Activated T-cell treated with anti-CD3 and anti-CD28 coated beads for 4 hours (primary cell): ENCODE measurements around the gene CPNE9.

Experiments used
- DNase-seq: peaks from one replicate; pipeline ENCODE4 v3.0.0-alpha.2; 2020

CPNE9 gene

GRCh38 chr3:9703736-9704346 lies at the start of gene CPNE9:
Gene CPNE9 (plus strand): TSS chr3:9703833. CDS start chr3:9703997, 164 bp downstream.
- DNase-seq = no peak

- DNase-seq = no peak
Measured at GRCh38 chr3:9659849-9660248, 43.8 kb upstream of the CPNE9 start.

GRCh38 chr3:9660972-9661371 lies 42.7 kb upstream of the CPNE9 start:
- no peak for DNase-seq

GRCh38 chr3:9664119-9664751 lies 39.4 kb upstream of the CPNE9 start:
- no peak for DNase-seq

- DNase-seq = no peak
Measured at GRCh38 chr3:9666704-9667445, 36.8 kb upstream of the CPNE9 start.

GRCh38 chr3:9669277-9669676 lies 34.4 kb upstream of the CPNE9 start:
- DNase-seq = no peak

- DNase-seq = no peak
Measured at GRCh38 chr3:9669720-9670432, 33.8 kb upstream of the CPNE9 start.

- no peak for DNase-seq
Measured at GRCh38 chr3:9673082-9673481, 30.6 kb upstream of the CPNE9 start.

- DNase-seq = no peak
Measured at GRCh38 chr3:9673752-9674151, 29.9 kb upstream of the CPNE9 start.

GRCh38 chr3:9675736-9676290 lies 27.8 kb upstream of the CPNE9 start:
- DNase-seq = no peak

GRCh38 chr3:9676785-9677184 lies 26.8 kb upstream of the CPNE9 start:
- no peak for DNase-seq

- no peak for DNase-seq
Measured at GRCh38 chr3:9678493-9678892, 25.1 kb upstream of the CPNE9 start.

- no peak for DNase-seq
Measured at GRCh38 chr3:9679476-9680080, 24.1 kb upstream of the CPNE9 start.

- DNase-seq = no peak
Measured at GRCh38 chr3:9681011-9681722, 22.5 kb upstream of the CPNE9 start.

- DNase-seq = no peak
Measured at GRCh38 chr3:9681723-9682081, 21.9 kb upstream of the CPNE9 start.

GRCh38 chr3:9682096-9682495 lies 21.5 kb upstream of the CPNE9 start:
- no peak for DNase-seq

- no peak for DNase-seq
Measured at GRCh38 chr3:9683426-9683825, 20.2 kb upstream of the CPNE9 start.

GRCh38 chr3:9685216-9686049 lies 18.2 kb upstream of the CPNE9 start:
- no peak for DNase-seq

- no peak for DNase-seq
Measured at GRCh38 chr3:9686050-9686550, 17.5 kb upstream of the CPNE9 start.

GRCh38 chr3:9686703-9687102 lies 16.9 kb upstream of the CPNE9 start:
- DNase-seq = no peak

- DNase-seq = no peak
Measured at GRCh38 chr3:9687514-9687913, 16.1 kb upstream of the CPNE9 start.
